ENCODE results near the gene SLC30A5.
A peak's percentile ranks its signal among the peaks of the same experiment; 100 is the strongest.
"Not testable (repeated sequence)": the region's sequence is repeated elsewhere in the genome, so short reads cannot be mapped to it uniquely, and the experiment has no call there.

SLC30A5 gene

GRCh38 chr5:69093771-69094482 is at the start of gene SLC30A5:
Gene SLC30A5 (plus strand): TSS chr5:69094014. CDS start chr5:69094256, 242 bp downstream.
- peak; percentile 97 for DNase-seq

GRCh38 chr5:69045213-69045612 is 48.6 kb upstream of the SLC30A5 start:
- not testable (repeated sequence) for DNase-seq

- DNase-seq = no peak
Measured at GRCh38 chr5:69046375-69046957, 47.3 kb upstream of the SLC30A5 start.

GRCh38 chr5:69048230-69048629 is 45.6 kb upstream of the SLC30A5 start:
- DNase-seq = no peak

GRCh38 chr5:69049151-69049550 is 44.7 kb upstream of the SLC30A5 start:
- no peak for DNase-seq

- DNase-seq = no peak
Measured at GRCh38 chr5:69049796-69050195, 44.0 kb upstream of the SLC30A5 start.

- DNase-seq = no peak
Measured at GRCh38 chr5:69050214-69050613, 43.6 kb upstream of the SLC30A5 start.

GRCh38 chr5:69052181-69052580 is 41.6 kb upstream of the SLC30A5 start:
- DNase-seq = no peak

GRCh38 chr5:69074664-69075521 is 18.9 kb upstream of the SLC30A5 start:
- no peak for DNase-seq

- no peak for DNase-seq
Measured at GRCh38 chr5:69075522-69076179, 18.2 kb upstream of the SLC30A5 start.

- no peak for DNase-seq
Measured at GRCh38 chr5:69078921-69079540, 14.8 kb upstream of the SLC30A5 start.

GRCh38 chr5:69079556-69079955 is 14.3 kb upstream of the SLC30A5 start:
- no peak for DNase-seq

GRCh38 chr5:69083412-69083811 is 10.4 kb upstream of the SLC30A5 start:
- DNase-seq = no peak

GRCh38 chr5:69084195-69084594 is 9.6 kb upstream of the SLC30A5 start:
- DNase-seq = no peak

- no peak for DNase-seq
Measured at GRCh38 chr5:69084903-69085302, 8.9 kb upstream of the SLC30A5 start.

- DNase-seq = no peak
Measured at GRCh38 chr5:69086206-69086605, 7.6 kb upstream of the SLC30A5 start.

GRCh38 chr5:69088006-69088405 is 5.8 kb upstream of the SLC30A5 start:
- DNase-seq = not testable (repeated sequence)

- no peak for DNase-seq
Measured at GRCh38 chr5:69090158-69090557, 3.7 kb upstream of the SLC30A5 start.

GRCh38 chr5:69091771-69092170 is 2.0 kb upstream of the SLC30A5 start:
- no peak for DNase-seq

GRCh38 chr5:69092969-69093368 is 845 bp upstream of the SLC30A5 start:
- DNase-seq = no peak

- DNase-seq = no peak
Measured at GRCh38 chr5:69099302-69099701, 5.5 kb downstream of the SLC30A5 start.

GRCh38 chr5:69103521-69103920 is 9.7 kb downstream of the SLC30A5 start:
- DNase-seq = no peak

Data from activated effector memory CD4-positive, alpha-beta T cell treated with Interleukin-2 at 50 U/mL for 16 hours (primary cell).